HepG2 (cell line): Measurements from ENCODE around the gene MAP1LC3A. TPM values are rescaled to one million over a fixed set of nuclear protein-coding genes. Genes with fewer than 3 reads are reported as not detected.
A peak's percentile ranks its signal among the peaks of the same experiment; 100 is the strongest.

ENCODE experiments used
- CENPX ChIP-seq: sonication (generic); formaldehyde crosslinking; IDR thresholded peaks from 2 replicates; pipeline ENCODE4 v1.9.0; 2021; ENCODE audit warnings: mild to moderate bottlenecking, missing genetic modification reagents, moderate library complexity
- EHMT2 ChIP-seq: fragments of 200-600 bp; sonication (generic); IDR thresholded peaks from 2 replicates; pipeline ENCODE4 v1.7.0; 2017; ENCODE audit warnings: antibody characterized with exemption, low read depth, low read length, borderline replicate concordance
- ELF4 ChIP-seq: sonication (generic); formaldehyde crosslinking; IDR thresholded peaks from 2 replicates; pipeline ENCODE4 v1.5.0; 2020; ENCODE audit warnings: missing genetic modification reagents, mild to moderate bottlenecking, moderate library complexity, borderline replicate concordance
- FOSL2 ChIP-seq: sonication (generic); formaldehyde crosslinking; IDR thresholded peaks from 2 replicates; pipeline ENCODE4 v1.4.0; 2020; ENCODE audit warnings: missing genetic modification reagents
- FOXA3 ChIP-seq: IDR thresholded peaks from 2 replicates; pipeline ENCODE4 v1.6.1; 2016; ENCODE audit warnings: missing genetic modification reagents, missing compliant biosample characterization
- HDAC1 ChIP-seq: sonication (generic); formaldehyde crosslinking; IDR thresholded peaks from 2 replicates; pipeline ENCODE4 v1.5.1; 2020; ENCODE audit warnings: mild to moderate bottlenecking, missing genetic modification reagents
- HOXA3 ChIP-seq: sonication (generic); formaldehyde crosslinking; IDR thresholded peaks from 2 replicates; pipeline ENCODE4 v1.5.0; 2020; ENCODE audit warnings: missing genetic modification reagents
- KDM2A ChIP-seq: sonication (generic); formaldehyde crosslinking; IDR thresholded peaks from 2 replicates; pipeline ENCODE4 v1.4.0; 2020; ENCODE audit warnings: low read depth, missing genetic modification reagents, borderline replicate concordance
- MEIS1 ChIP-seq: sonication (generic); formaldehyde crosslinking; IDR thresholded peaks from 2 replicates; pipeline ENCODE4 v1.9.0; 2021; ENCODE audit warnings: mild to moderate bottlenecking, missing genetic modification reagents, moderate library complexity, borderline replicate concordance
- MYC ChIP-seq: sonication (generic); formaldehyde crosslinking; IDR thresholded peaks from 2 replicates; pipeline ENCODE4 v1.9.0; 2021; ENCODE audit warnings: missing genetic modification reagents, borderline replicate concordance
- NKX3-1 ChIP-seq: sonication (generic); formaldehyde crosslinking; IDR thresholded peaks from 2 replicates; pipeline ENCODE4 v1.5.0; 2020; ENCODE audit warnings: missing genetic modification reagents
- NONO ChIP-seq, 2 experiments: fragments of 450-650 bp in 1 of 2; sonication (generic) in 1 of 2; formaldehyde crosslinking in 1 of 2; IDR thresholded peaks in 1 of 2; conservative IDR thresholded peaks in 1 of 2; 2 replicates each; pipeline versions ENCODE4 v1.6.1 to v1.8.0; 2017 to 2022; ENCODE audit warnings: mild to moderate bottlenecking in 1 of 2, missing genetic modification reagents in 1 of 2, moderate library complexity in 1 of 2
- POLR2A ChIP-seq, 2 experiments: IDR thresholded peaks; 2 replicates each; pipeline ENCODE4 v1.6.1; 2011; ENCODE audit warnings: low read depth in 2 of 2, low read length in 2 of 2, mild to moderate bottlenecking in 1 of 2, moderate library complexity in 1 of 2; ENCODE audit not compliant: insufficient read depth in 1 of 2
- PPARG ChIP-seq: conservative IDR thresholded peaks from 2 replicates; pipeline ENCODE4 v1.6.1; 2016; ENCODE audit warnings: missing biosample characterization, missing genetic modification reagents
- SIX4 ChIP-seq: sonication (generic); formaldehyde crosslinking; IDR thresholded peaks from 2 replicates; pipeline ENCODE4 v1.4.0; 2020; ENCODE audit warnings: missing genetic modification reagents
- STAG1 ChIP-seq: sonication (generic); formaldehyde crosslinking; IDR thresholded peaks from 2 replicates; pipeline ENCODE4 v1.4.0; 2020; ENCODE audit warnings: missing genetic modification reagents
- STAT5B ChIP-seq: sonication (generic); formaldehyde crosslinking; IDR thresholded peaks from 2 replicates; pipeline ENCODE4 v1.4.0; 2020; ENCODE audit warnings: missing genetic modification reagents
- TBL1XR1 ChIP-seq: fragments of 150-350 bp; IDR thresholded peaks from 2 replicates; pipeline ENCODE4 v1.6.1; 2014; ENCODE audit warnings: borderline replicate concordance, low read length; ENCODE audit not compliant: partially characterized antibody
- TGIF2 ChIP-seq: IDR thresholded peaks from 2 replicates; pipeline ENCODE4 v1.6.1; 2016; ENCODE audit warnings: control low read depth, missing compliant biosample characterization
- ZNF264 ChIP-seq: sonication (generic); formaldehyde crosslinking; IDR thresholded peaks from 2 replicates; pipeline ENCODE4 v1.4.0; 2020; ENCODE audit warnings: missing genetic modification reagents
- ZNF503 ChIP-seq: sonication (generic); formaldehyde crosslinking; IDR thresholded peaks from 2 replicates; pipeline ENCODE4 v1.4.0; 2020; ENCODE audit warnings: missing genetic modification reagents
- ZNF512 ChIP-seq: sonication (generic); formaldehyde crosslinking; IDR thresholded peaks from 2 replicates; pipeline ENCODE4 v1.4.0; 2020; ENCODE audit warnings: mild to moderate bottlenecking, missing genetic modification reagents
- ZNF607 ChIP-seq: sonication (generic); formaldehyde crosslinking; IDR thresholded peaks from 2 replicates; pipeline ENCODE4 v1.5.1; 2020; ENCODE audit warnings: missing genetic modification reagents, mild to moderate bottlenecking, borderline replicate concordance
- ZNF644 ChIP-seq: IDR thresholded peaks from 2 replicates; pipeline ENCODE4 v1.6.1; 2016; ENCODE audit warnings: low read depth
- ZNF704 ChIP-seq: sonication (generic); formaldehyde crosslinking; IDR thresholded peaks from 2 replicates; pipeline ENCODE4 v1.8.1; 2023; ENCODE audit warnings: mild to moderate bottlenecking, inconsistent platforms, moderate library complexity, missing genetic modification reagents, borderline replicate concordance
- ZNF781 ChIP-seq: sonication (generic); formaldehyde crosslinking; IDR thresholded peaks from 2 replicates; pipeline ENCODE4 v1.5.1; 2020; ENCODE audit warnings: borderline replicate concordance, mild to moderate bottlenecking, missing genetic modification reagents; ENCODE audit errors: not compliant biosample characterization
- polyA plus RNA-seq, 8 experiments: library from polyadenylated mRNA; depleted of rRNA in 3 of 8; stranded (reverse) in 7 of 8; unstranded in 1 of 8; fragments of >200 nt; fragmentation: Illumina TruSeq in 4 of 8; extraction: Trizol in 4 of 8; gene quantifications; 2 replicates each; pipeline versions ENCODE4 v1.2.1 to v1.2.3, GENCODE V29; 2011 to 2016; ENCODE audit warnings: low read depth in 4 of 8, missing spikeins in 1 of 8, mixed read lengths in 1 of 8; ENCODE audit not compliant: insufficient read depth in 1 of 8
- total RNA-seq, 5 experiments: library from RNA; depleted of rRNA; stranded (reverse); fragments of >200 nt; fragmentation: Illumina TruSeq; extraction: Trizol; gene quantifications; 2 replicates each; pipeline ENCODE4 v1.2.3, GENCODE V29; 2016; ENCODE audit warnings: low read depth in 1 of 5

Gene MAP1LC3A
- total and polyA plus RNA-seq, 2 of the 13 experiments (the other 11 are each of a cell fraction or from before 2014, with no cell fraction given) = not detected

- TF ChIP-seq KDM2A (0 out of 2 replicates have a peak, but pooled peaks have one; percentile 13), FOSL2 (CRISPR knock-in tag) (0 out of 2 replicates have a peak, but pooled peaks have one; percentile 23), STAT5B (CRISPR knock-in tag) (0 out of 2 replicates have a peak, but pooled peaks have one; percentile 65), EHMT2 (peak; percentile 47; the same call in 1 of the 2 replicates), STAG1 (peak; percentile 16), TGIF2 (CRISPR knock-in tag) (peak; percentile 87), ZNF644 (CRISPR knock-in tag) (peak; percentile 65), ZNF704 (CRISPR knock-in tag) (0 out of 2 replicates have a peak, but pooled peaks have one; percentile 14), ZNF781 (CRISPR knock-in tag) (peak; percentile 15), MYC (CRISPR knock-in tag) (no peak), PPARG (CRISPR knock-in tag) (no peak; the same call in 1 of the 2 replicates), ELF4 (CRISPR knock-in tag) (peak; percentile 84; the same call in 1 of the 2 replicates), HDAC1 (CRISPR knock-in tag) (peak; percentile 56; the same call in 1 of the 2 replicates), ZNF264 (0 out of 2 replicates have a peak, but pooled peaks have one; percentile 53), SIX4 (CRISPR knock-in tag) (0 out of 2 replicates have a peak, but pooled peaks have one; percentile 19), CENPX (CRISPR knock-in tag) (no peak), FOXA3 (CRISPR knock-in tag) (0 out of 2 replicates have a peak, but pooled peaks have one; percentile 8), HOXA3 (peak; percentile 58; the same call in 1 of the 2 replicates), TBL1XR1 (no peak), ZNF512 (CRISPR knock-in tag) (no peak), POLR2A (IDR thresholded peaks at IDR 0.05; ENCODE audit: insufficient read depth in 1 of 2, low read depth in 2 of 2, low read length in 2 of 2) (0 out of 4 replicates have a peak, but pooled peaks of 1 of the 2 experiments have one; percentile 28), ZNF607 (CRISPR knock-in tag) (no peak), NONO (IDR thresholded peaks at IDR 0.05) (no peak), NONO (CRISPR knock-in tag; conservative IDR thresholded peaks at IDR 0.05) (peak; percentile 85), MEIS1 (peak; percentile 50; the same call in 1 of the 2 replicates), NKX3-1 (CRISPR knock-in tag) (peak; percentile 81; the same call in 1 of the 2 replicates), ZNF503 (CRISPR knock-in tag) (peak; percentile 65; the same call in 1 of the 2 replicates)
Observed at GRCh38 chr20:34512266-34512954, 46.1 kb upstream of the MAP1LC3A start (continued).
